ENCODE results near the gene PXMP2. TPM values are rescaled to one million over a fixed set of nuclear protein-coding genes. Genes with fewer than 3 reads are reported as not detected.

Gene PXMP2
- total RNA-seq, 1 donor from 2014 or later: 9.8 TPM

DNA sequence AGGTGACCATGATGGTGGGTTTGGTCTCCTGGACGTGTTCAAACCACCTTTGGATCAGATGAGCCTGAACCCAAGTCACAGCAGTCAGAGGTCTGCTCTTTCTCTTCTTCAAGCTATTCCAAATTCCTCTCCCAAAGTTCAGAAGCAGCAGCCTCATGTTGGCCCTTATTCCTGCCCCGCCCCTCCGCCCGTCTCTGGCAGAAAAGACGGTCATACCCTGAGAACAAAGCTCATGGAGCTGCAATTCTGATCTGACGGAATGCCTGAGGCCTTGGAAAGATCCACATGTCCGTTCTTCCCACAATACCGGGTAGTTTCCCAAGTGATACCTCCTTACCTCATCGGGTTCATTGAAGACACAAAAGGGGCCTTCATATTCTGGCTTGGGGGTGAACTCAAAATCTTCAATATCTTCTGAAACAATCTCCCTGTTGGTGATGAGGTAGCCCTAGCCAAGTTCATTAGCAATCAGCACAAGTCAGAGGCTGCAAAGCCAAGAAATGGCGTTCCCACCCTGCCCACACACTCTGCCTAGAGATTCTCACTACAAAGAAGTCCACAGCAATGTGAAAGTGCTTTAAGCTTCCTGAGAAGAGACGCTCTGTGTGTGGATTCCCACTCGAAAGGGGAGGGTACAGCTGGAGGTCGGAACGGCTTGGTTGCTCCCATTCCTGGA lies 11.5 kb upstream of the PXMP2 start:
- H3K27ac Mint-ChIP-seq (ENCODE audit: unreplicated experiment): no peak overlapping the region
- peaks cover 4% of the 10 kb centered on the region for H3K27me3 Mint-ChIP-seq (ENCODE audit: unreplicated experiment)
- DNase-seq: no peak
- no peaks in the 10 kb centered on the region for H3K9me3 Mint-ChIP-seq (ENCODE audit: unreplicated experiment)
- peaks cover 8% of the 10 kb centered on the region for H3K36me3 Mint-ChIP-seq (ENCODE audit: unreplicated experiment)
- no peaks in the 10 kb centered on the region for H3K4me1 Mint-ChIP-seq (ENCODE audit: low read depth, unreplicated experiment)
- H3K4me3 Mint-ChIP-seq (ENCODE audit: unreplicated experiment): peak overlapping the region; percentile 11
- no peak for TF ChIP-seq CTCF (IDR thresholded peaks at IDR 0.05; ENCODE audit: partially characterized antibody, unreplicated experiment)

- no peak for TF ChIP-seq CTCF (IDR thresholded peaks at IDR 0.05; ENCODE audit: partially characterized antibody, unreplicated experiment)
- H3K36me3 Mint-ChIP-seq (ENCODE audit: unreplicated experiment): peaks cover 8% of the 10 kb centered on the region
- H3K9me3 Mint-ChIP-seq (ENCODE audit: unreplicated experiment): no peaks in the 10 kb centered on the region
- H3K4me1 Mint-ChIP-seq (ENCODE audit: low read depth, unreplicated experiment): no peaks in the 10 kb centered on the region
- no peak overlapping the region for H3K27ac Mint-ChIP-seq (ENCODE audit: unreplicated experiment)
- no peak overlapping the region for H3K4me3 Mint-ChIP-seq (ENCODE audit: unreplicated experiment)
- no peak for DNase-seq
- peaks cover 4% of the 10 kb centered on the region for H3K27me3 Mint-ChIP-seq (ENCODE audit: unreplicated experiment)
These were observed 9.9 kb upstream of the PXMP2 start for GRCh38 chr12:132677492-132677891.

DNA sequence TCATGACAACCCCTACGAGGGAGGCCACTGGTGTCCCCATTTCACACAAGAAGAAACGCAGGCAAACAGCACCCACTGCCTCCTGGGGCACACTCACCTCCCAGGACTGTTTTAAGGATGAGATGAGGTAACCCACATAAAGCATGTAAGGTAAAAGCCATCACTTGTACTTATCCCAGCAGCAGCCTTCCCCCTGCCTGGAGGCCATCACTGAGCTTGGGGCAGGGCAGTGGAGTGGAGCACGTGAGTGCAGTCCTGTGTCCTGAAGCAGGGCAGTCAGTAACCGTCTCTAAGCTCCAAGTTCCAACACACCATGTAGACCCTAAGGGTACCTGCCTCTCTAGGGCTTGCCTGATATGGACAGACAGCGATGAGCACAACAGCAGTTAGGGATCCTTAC lies 2.0 kb upstream of the PXMP2 start:
- no peak overlapping the region for H3K27ac Mint-ChIP-seq (ENCODE audit: unreplicated experiment)
- TF ChIP-seq CTCF (IDR thresholded peaks at IDR 0.05; ENCODE audit: partially characterized antibody, unreplicated experiment): no peak
- peak overlapping the region; percentile 30 for H3K4me3 Mint-ChIP-seq (ENCODE audit: unreplicated experiment)
- H3K9me3 Mint-ChIP-seq (ENCODE audit: unreplicated experiment): peaks cover 5% of the 10 kb centered on the region
- H3K36me3 Mint-ChIP-seq (ENCODE audit: unreplicated experiment): no peaks in the 10 kb centered on the region
- no peaks in the 10 kb centered on the region for H3K27me3 Mint-ChIP-seq (ENCODE audit: unreplicated experiment)
- H3K4me1 Mint-ChIP-seq (ENCODE audit: low read depth, unreplicated experiment): peaks cover 5% of the 10 kb centered on the region
- DNase-seq: no peak

DNA sequence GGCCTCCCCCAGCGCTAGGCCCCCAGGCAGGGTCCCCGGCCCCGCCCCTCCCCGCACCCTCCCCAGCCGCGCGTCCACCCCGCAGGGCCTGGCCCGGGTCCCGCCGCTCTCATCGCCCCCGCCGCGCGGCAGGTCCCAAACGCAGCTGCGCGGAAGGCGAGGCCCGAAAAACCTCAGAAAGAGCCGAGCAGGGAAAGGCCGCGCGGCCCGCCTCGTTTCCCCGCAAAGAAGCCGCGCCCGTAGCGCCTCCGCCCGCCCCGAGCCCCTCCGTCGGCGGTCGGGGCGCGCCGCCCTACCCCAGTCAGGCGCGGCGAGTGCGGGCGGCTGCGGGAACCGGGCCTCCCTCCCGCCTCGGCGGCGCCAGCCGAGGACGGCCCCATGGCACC lies 569 bp upstream of the PXMP2 start:
- no peak overlapping the region for H3K27ac Mint-ChIP-seq (ENCODE audit: unreplicated experiment)
- peaks cover 7% of the 10 kb centered on the region for H3K4me1 Mint-ChIP-seq (ENCODE audit: low read depth, unreplicated experiment)
- no peak for TF ChIP-seq CTCF (IDR thresholded peaks at IDR 0.05; ENCODE audit: partially characterized antibody, unreplicated experiment)
- no peaks in the 10 kb centered on the region for H3K27me3 Mint-ChIP-seq (ENCODE audit: unreplicated experiment)
- DNase-seq: no peak
- H3K36me3 Mint-ChIP-seq (ENCODE audit: unreplicated experiment): no peaks in the 10 kb centered on the region
- H3K9me3 Mint-ChIP-seq (ENCODE audit: unreplicated experiment): peaks cover 5% of the 10 kb centered on the region
- H3K4me3 Mint-ChIP-seq (ENCODE audit: unreplicated experiment): no peak overlapping the region

GRCh38 chr12:132689227-132689626 lies 1.8 kb downstream of the PXMP2 start:
- no peaks in the 10 kb centered on the region for H3K27me3 Mint-ChIP-seq (ENCODE audit: unreplicated experiment)
- H3K4me1 Mint-ChIP-seq (ENCODE audit: low read depth, unreplicated experiment): peaks cover 9% of the 10 kb centered on the region

More at GRCh38 chr12:132689227-132689626, 1.8 kb downstream of the PXMP2 start:
- DNase-seq: no peak
- TF ChIP-seq CTCF (IDR thresholded peaks at IDR 0.05; ENCODE audit: partially characterized antibody, unreplicated experiment): no peak
- Mint-ChIP-seq H3K27ac (ENCODE audit: unreplicated experiment) (no peak overlapping the region), H3K4me3 (ENCODE audit: unreplicated experiment) (peak overlapping the region; percentile 81), H3K36me3 (ENCODE audit: unreplicated experiment) (no peaks in the 10 kb centered on the region), H3K9me3 (ENCODE audit: unreplicated experiment) (peaks cover 3% of the 10 kb centered on the region)
